HUDEP-2 (cell line): ENCODE measurements around the gene GRHL1.
"Not testable (repeated sequence)": the region's sequence is repeated elsewhere in the genome, so short reads cannot be mapped to it uniquely, and the experiment has no call there.

Experiments
- DNase-seq, 76 experiments: peaks; one replicate each; lab custom pipeline; 2025; ENCODE audit not compliant: unreplicated experiment in 76 of 76; lab: John Stamatoyannopoulos, UW

Gene GRHL1, protein sequence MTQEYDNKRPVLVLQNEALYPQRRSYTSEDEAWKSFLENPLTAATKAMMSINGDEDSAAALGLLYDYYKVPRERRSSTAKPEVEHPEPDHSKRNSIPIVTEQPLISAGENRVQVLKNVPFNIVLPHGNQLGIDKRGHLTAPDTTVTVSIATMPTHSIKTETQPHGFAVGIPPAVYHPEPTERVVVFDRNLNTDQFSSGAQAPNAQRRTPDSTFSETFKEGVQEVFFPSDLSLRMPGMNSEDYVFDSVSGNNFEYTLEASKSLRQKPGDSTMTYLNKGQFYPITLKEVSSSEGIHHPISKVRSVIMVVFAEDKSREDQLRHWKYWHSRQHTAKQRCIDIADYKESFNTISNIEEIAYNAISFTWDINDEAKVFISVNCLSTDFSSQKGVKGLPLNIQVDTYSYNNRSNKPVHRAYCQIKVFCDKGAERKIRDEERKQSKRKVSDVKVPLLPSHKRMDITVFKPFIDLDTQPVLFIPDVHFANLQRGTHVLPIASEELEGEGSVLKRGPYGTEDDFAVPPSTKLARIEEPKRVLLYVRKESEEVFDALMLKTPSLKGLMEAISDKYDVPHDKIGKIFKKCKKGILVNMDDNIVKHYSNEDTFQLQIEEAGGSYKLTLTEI

GRCh38 chr2:9951522-9952285 is at the start of gene GRHL1:
Gene GRHL1, plus strand, starts transcription at chr2:9951693. Its CDS starts 141 bp downstream, at chr2:9951834.
- DNase-seq = peak in 73 of 76 experiments; percentile 25 to 93 (median 86)

- no peak for DNase-seq
Observed at GRCh38 chr2:9905413-9905812, 46.1 kb upstream of the GRHL1 start.

GRCh38 chr2:9907402-9907801 is 44.1 kb upstream of the GRHL1 start:
- no peak for DNase-seq

- no peak for DNase-seq
Observed at GRCh38 chr2:9908639-9909038, 42.9 kb upstream of the GRHL1 start.

DNA sequence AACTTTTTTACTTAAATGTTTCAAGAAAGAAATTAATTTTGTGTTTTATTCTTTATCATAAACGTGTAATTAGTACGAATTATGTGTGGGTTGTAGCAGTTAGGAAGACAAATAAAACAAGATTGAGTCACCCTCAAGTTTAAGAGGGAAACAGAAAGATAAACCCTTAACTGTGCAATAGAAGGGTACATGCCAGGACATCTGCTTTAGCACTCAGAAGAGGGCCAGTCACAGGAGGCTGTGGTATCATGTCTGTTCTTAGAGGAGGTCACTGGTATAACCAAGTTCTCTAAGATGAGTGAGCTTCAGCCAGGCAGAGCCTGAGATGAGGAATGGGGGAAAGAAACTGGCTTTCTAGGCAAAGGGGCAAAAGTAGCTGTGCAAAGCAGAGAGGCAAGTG is 42.4 kb upstream of the GRHL1 start:
- peak in 5 of 76 experiments; percentile 2 to 22 (median 9) for DNase-seq

GRCh38 chr2:9910699-9911098 is 40.8 kb upstream of the GRHL1 start:
- no peak for DNase-seq

- no peak for DNase-seq
Observed at GRCh38 chr2:9912468-9912867, 39.0 kb upstream of the GRHL1 start.

- DNase-seq = peak in 42 of 76 experiments; percentile 4 to 76 (median 36)
Observed at GRCh38 chr2:9914384-9915065, 37.0 kb upstream of the GRHL1 start.

GRCh38 chr2:9918275-9918674 is 33.2 kb upstream of the GRHL1 start:
- no peak for DNase-seq

GRCh38 chr2:9919512-9919911 is 32.0 kb upstream of the GRHL1 start:
- no peak for DNase-seq

DNA sequence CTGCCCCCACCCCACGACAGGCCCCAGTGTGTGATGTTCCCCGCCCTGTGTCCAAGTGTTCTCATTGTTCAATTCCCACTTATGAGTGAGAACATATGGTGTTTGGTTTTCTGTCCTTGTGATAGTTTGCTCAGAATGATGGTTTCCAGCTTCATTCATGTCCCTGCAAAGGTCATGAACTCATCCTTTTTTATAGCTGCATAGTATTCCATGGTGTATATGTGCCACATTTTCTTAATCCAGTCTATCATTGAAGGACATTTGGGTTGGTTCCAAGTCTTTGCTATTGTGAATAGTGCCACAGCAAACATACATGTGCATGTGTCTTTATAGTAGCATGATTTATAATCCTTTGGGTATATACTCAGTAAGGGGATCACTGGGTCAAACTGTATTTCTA is 24.5 kb upstream of the GRHL1 start:
- not testable (repeated sequence) for DNase-seq

GRCh38 chr2:9937258-9937657 is 14.2 kb upstream of the GRHL1 start:
- DNase-seq = no peak

GRCh38 chr2:9937968-9938367 is 13.5 kb upstream of the GRHL1 start:
- no peak for DNase-seq

DNA sequence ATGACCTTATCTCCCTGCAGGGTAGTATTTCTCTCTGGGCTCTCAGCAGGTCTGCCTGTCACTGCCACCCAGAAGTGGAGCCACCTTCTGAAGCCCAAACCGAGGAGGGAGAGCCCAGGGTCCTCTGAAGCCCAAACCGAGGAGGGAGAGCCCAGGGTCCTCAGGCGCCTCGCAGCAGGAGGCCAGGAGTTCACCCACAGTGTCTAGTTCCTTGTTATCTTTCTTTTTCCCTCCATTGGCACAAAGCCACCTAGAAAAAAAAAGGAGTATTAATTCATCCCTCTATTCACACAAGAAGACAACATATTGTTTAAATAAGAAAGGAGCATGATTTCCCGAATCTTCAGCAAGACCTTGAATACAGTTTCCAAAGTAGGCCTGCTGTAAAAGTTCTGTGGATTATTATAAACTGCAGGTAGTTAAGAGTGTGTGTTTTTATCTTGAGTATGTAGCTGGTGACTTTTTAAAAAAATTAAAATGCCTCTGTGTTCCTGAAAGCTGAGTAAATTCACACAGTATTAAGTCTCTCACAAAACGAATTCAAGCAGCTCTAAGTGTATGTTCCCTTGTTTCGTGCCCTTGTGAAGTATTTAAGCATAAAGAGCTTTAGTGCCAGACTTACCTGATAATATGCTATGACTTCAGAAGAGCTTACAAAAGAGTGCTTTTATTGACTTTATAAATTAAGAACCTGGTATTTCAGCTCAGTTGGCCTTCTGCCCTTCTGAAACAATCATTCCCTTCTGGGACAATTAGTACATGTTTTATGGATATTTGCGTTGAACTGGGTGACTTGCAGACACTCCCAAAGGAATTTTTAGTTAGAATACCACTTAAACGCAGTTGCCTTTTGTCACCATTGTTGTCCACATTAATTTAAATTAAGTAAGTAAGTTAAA is 11.7 kb upstream of the GRHL1 start:
- peak in 1 of 76 experiments; percentile 10 for DNase-seq

DNA sequence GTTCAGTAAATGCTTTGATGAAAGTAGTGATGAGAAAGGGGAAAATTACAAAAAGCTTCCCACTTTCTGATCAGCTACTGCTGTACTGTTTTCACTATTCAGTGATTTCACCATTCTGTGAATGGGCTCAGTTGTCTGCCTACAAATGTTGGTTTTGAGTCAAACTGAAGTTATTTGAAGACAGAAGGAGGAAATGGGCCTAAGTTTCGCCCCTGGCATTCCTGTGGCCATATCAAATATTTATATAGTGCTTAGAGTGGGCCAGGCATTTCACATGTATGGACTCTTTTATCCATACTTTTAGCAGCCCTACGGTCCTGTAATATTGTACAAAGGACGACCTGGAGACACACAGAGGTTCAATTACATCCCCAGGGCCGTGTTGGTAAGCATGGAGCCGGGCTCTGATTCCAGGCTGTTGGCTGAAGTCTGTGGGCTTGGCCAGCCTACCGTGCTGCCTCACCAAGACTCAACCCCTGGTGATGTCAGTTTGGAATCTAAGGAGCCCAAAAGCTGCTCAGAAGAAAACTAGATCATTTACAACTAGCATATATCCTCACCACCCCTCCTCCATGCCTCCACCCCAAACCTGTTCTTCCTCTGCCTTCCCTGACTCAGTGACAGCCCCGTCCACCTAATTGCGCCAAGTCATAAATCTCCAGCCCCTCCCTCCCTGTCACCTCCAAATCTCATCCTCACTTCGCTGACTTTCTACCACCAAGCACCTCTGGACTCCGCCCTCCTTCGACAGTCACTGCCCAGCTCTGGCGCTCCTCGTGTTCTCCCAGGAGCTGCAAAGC is 10.1 kb upstream of the GRHL1 start:
- DNase-seq = no peak

- DNase-seq = no peak
Observed at GRCh38 chr2:9941996-9942390, 9.5 kb upstream of the GRHL1 start.

DNA sequence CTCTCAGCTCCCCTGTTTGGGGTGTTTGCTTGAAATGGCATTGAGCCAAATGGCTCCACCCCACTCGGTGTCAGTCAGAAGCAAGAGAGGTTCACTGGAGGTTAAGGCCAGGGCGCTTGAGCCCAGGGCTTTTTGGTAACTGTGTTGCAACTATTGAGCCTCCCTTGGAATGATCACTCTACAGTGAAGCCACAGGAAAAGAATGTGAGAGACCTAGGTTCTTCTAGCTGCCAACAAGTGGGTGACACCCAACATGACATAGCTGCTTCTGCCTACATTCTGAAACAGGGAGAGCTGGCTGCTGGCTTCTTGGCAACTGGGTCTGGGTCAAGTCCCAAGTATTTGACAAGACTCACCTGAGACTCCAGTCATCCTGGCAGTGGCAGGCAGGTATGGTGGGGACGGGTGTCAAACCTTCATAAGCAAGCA is 7.1 kb upstream of the GRHL1 start:
- peak in 36 of 76 experiments; percentile 2 to 50 (median 21) for DNase-seq

- DNase-seq = no peak
Observed at GRCh38 chr2:9945596-9945995, 5.9 kb upstream of the GRHL1 start.

DNA sequence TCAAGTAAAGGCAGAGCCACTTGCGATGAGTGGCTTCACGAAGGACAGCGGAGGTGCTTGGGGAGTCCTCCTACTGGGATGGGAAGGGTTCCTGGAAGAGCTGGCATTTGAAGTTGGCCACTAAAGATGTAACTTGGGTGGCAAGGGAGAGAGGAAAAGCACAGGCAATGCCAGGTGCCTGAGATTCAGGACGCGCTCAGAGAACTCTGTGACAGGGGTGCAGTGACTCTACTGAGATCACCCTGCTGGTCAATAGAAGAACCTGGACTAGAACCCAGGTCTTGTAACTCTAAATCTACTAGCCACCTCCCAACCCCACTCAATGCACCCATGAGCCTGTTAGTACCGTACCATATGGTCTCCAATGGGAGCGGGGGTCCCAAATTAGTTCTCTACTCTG is 5.4 kb upstream of the GRHL1 start:
- DNase-seq = no peak
